ENCODE data around the gene FMN1.

Gene FMN1

DNA sequence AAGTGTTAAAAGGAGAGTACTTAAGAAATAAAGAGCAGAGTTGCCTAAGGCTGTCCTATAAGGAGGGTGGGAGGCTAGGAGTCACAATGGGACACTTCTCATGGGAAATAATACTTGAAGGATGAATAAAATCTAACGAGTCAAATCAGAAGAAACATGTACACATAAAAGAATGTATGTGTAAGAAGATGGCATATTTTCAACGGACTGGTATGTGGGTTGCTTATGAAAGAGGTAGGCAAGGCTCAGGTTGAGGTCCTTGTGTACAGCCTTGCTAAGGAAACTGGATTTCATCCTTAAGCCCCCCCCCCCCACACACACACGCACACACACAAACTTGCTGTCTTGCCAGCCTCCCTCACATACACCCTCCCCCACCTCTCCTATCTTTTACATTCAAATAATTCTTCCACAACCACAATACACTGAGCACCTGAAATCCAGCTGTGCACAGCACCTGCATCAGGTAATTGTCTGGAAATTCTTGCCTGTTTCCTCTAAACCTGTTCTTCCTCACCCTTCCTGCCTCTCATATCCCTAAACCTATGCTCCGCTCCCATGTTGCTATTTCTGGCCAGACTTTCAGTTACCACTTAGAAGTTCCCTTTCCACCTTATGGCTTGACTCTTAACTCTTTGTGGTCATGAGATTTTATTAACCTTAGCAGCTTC lies 79.2 kb downstream of the FMN1 start:
- no peak for DNase-seq

DNA sequence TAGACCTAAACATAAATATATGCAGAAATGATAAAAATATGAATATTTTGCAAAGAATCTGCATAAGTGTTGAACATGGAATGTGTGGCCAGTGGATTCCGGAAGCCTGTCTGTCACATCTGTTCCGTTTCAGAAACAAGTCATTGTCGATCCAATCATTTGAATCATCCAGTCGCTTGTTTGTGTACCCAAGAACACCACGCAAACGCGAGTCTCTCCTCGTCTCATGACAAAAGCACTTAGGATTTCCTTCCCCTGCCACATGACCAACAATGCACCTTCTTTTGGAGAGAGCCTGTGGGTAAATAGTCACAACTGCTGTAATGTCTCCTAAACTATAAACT lies 80.2 kb downstream of the FMN1 start:
- no peak for DNase-seq

DNA sequence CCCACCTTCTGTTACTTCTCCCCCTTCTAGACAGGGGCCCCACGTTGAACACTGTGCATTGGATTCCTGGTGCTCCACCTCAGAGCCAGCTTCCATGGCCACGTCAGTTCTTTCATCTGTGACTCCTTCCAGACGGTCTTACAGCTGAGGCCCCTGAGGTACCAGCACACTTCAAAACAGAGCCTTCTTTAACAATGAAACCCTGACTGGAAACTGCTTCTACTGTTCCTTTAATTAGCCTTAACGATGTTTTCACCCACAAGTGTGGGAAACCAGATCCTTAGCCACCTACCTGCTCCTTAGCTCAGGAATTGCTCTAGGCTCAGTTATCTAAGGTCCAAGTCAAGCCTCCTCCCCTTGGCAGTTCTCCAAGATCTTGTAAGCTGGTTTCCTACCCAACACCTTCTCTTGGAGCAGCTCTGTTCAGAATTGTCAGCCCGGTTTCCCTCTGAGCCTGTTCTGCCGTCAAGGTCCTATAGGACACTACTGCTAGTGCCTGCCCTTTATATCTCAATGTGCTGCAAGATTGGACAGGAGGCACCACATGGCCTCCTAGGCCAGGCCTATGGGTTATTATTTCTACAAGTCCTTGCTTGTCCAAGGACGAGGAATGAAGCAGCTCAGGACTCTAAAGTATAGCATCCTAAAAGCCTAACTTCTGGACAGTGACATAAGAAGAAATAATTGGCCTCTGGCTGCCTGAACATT lies 80.7 kb downstream of the FMN1 start:
- no peak for DNase-seq

DNA sequence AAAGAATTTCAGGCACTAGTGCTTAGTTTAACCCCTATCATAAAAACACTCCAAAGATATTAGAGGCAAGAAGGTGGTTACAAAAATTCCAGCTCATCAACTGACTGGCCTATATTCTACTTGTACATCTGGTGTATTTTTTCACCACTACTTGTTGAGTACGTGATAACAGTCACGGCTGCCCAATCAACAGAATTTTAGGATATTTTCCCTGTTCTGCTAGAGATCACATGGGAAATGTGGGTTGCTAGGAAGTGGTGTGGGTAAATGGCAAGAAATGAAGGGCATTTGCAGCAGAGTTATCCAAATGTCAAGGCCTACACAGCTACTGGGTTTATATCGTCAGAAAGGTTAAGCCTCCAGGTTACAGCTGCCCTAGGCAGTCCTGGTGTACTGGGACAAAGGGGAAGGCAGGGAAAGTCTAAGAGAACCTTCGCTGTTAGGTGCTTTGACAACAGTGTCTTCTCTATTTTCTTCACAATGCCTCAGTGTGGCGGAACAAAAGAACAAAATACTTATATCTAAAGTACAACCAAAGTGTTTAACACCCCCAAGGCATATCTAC lies 81.9 kb downstream of the FMN1 start:
- DNase-seq = no peak

DNA sequence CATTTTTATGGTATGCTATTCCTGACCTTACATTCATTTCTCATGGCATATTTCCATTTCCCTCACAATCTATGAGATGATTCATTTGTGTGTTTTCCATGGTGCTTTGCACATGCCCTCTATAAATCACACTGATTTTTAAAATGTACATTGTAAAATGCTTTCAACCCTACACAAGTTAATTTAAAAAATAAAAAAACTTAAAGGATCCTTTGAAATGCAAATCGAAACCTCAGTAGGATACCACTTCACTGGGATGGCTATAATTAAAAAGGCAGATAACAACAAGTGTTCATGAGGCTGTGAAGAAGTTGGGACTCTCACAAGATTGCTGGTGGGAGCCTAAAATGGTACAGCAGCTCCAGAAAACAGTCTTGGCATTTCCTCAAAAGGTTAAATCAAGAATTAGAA lies 83.5 kb downstream of the FMN1 start:
- DNase-seq = no peak

DNA sequence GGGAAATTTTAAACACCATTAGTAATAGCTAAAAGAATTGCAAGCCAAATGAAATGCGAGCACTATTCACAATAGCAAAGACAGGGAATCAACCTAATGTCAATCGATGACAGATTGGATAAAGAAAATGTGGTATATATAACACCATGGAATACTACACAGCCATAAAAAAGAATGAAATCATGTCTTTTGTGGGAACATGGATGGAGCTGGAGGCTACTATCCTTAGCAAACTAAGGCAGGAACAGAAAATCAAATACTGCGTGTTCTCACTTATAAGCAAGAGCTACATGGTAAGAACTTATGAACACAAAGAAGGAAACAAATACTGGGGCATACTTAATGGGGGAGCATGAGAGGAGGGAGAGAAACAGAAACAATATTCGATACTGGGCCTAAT lies 85.2 kb downstream of the FMN1 start:
- DNase-seq = no peak

DNA sequence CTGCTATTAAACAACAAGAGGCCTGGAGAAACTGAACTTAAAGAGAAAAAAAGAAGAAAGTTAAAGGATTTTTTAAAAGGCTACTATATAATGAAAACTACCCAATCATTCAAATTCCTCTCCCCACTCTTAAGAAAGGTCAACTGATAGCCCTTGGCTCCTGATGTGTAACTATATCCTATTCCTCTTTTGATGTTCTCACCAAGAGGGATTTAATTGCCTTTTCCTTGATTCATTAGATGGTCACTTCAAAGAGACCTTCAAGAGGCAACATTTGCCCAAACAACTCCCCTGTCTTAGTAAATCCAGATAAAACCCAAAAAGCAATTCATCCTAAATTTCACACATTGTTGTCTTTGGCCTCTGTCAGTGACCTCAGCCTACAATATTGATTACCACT lies 86.0 kb downstream of the FMN1 start:
- no peak for DNase-seq

DNA sequence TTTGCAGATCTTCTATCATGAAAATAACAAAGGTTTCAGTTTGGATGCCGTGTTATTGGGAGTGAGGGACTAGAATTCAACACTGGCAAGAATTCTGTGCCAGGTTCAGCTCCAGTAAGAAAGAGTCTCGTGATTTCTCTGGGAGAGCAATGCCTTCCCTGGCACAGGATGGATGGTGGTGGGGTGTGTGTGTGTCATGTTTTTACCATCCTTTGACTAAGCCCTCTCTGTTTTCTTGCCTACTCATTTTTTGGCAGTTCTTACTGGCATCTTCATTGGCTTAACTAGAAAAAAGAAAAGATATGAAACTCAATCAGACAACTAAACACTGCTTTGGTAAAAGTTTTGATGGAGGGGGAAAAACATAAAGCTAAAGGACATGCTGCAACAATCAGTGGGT lies 86.6 kb downstream of the FMN1 start:
- DNase-seq = no peak

DNA sequence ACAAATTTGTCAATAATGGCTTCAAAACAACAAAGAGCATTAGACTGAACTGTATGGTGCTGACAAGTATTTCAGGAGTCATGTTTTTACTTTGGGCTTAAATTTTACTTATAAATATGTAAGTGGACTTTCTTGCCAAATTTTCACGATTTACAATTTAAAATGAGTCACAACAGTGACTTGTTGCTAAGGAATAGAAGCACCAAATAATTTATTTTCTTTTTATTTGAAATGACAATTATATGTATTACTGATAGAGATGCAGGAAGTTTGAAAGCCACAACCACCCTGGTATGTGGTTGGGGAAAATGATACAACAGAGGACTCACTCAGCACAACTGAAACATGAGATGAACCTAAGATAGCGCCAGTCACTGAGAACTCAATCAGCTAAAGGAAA lies 90.3 kb downstream of the FMN1 start:
- DNase-seq = peak; percentile 4 to 34

DNA sequence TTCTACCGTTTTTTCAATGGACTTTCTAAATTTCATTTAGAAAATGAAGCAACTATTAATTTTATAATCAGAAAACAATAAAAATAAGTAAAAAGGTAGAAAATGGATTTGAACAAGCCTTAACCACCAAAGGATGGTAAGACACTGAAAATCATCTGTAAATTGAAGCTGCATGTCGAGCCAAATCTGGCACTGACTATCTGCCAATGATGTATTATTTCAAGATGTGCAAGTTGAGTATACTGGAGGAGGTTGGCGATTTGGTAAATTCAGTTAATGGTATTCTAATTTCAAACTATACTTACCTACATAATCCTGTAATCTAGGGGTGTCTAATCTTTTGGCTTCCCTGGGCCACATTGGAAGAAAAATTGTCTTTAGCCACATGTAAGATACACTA lies 93.5 kb downstream of the FMN1 start:
- no peak for DNase-seq

DNA sequence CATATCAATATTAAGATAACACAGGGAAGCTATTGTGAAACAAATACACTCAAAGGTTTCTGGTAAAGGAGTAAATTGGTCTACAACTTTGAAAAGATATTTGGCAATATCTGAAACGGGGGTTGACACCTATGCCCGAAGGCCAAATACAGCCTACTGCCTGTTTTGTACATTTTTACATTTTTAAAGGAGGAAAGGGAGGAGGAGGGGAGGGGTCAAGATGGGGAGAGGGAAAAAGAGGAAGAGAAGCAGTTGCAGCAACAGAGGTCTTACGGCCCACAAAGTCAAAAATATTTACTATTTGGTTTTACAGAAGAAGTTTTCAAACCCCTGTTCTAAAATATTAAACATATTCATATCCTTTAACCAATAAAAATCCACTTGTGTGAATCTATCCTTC lies 94.2 kb downstream of the FMN1 start:
- peak; percentile 83 for DNase-seq

DNA sequence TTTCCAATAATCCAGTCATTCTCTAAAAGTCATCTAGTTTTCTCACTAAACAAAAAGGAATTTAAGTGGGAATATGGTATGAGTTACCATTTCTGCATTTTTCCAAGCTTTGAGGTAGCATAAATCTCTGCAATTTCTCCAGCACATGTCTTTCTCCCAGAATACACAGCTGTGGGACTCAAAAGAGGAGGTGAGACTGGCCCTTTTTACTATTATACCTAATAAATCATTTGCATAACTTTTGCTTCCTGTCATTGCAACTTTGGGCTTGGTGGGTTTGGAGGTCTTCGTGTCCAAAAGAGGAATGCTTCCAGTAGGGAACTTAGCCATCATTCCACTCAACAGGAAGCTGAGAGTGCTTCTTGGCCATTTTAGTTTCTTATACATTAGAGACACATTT lies 94.8 kb downstream of the FMN1 start:
- no peak for DNase-seq

DNA sequence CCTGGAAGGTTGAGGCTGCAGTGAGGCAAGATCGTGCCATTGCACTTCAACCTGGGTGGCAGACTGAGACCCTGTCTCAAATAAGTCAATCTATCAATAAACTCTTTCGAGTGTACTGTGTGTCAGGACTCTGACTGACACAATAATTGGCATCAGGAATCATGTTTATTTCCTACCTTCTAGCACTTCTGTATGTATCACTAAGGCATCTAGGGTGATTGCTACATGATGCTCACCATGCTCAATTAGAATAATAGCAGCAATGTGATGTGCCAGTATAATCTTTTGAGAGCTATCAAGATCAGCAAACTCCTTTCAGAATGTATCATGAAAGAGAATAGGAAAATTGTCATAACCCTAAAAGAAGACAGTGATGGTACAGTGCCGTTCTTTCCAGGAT lies 95.3 kb downstream of the FMN1 start:
- DNase-seq = no peak

DNA sequence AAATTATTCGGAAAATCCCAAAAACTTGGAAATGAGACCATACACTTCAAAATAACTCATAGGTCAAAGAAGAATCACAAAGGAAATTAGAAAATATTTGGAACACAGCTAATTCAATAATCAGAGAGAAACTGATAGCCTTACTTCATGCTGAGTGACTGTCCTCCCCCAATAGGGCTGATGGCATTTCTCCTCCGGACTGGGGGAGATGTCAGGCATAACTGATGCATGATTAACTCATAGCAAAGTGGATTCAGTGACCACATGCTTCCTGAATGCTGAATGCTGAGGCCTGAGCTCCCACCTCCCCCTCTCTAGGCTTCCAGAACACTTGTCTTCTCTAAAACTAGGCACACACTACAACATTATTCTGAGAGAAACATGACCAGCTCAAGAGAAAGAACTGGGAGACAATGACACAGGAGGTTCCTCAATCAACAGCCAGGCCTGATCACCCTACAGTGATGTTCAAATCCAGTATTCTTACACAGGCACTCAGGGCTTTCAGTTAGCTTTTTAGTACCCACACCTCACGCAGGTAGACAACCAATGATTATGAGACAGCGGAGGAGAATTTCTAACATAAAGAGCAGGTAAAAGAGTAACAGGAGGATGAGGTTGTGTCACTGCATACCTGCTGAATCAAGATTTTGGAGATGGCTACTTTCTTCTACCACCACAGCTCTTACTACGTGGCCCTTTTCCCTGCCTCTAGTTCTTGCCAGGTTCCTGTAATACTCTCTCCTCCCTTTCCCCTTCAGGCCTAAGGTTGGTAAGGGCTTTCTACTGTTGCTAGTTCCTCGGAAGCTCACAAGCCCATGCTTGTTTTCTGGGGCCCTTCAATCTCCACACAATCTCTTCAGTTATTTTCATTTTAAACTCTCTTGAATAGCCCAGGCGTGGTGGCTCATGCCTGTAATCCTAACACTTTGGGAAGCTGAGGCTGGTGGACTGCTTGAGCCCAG lies 96.1 kb downstream of the FMN1 start:
- DNase-seq = peak; percentile 10 to 40

DNA sequence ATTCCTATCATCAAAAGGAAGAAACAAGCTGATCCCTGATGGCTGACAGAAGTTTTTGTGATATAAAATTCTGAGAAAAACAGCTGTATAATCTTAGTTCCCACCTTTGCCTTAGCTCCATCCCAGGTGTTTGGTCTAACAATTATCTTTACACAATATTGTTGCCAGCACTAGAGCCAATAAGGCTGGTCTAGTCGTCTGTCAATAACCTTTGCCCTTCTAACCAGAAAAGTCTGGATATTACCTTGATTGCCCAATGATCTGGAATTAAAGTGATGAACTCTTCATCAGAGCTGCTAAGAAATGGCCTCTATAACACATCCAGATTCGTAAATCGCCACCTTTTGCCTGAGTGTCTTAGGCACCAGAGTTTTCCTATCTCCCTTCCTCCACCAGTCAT lies 98.4 kb downstream of the FMN1 start:
- DNase-seq = no peak

DNA sequence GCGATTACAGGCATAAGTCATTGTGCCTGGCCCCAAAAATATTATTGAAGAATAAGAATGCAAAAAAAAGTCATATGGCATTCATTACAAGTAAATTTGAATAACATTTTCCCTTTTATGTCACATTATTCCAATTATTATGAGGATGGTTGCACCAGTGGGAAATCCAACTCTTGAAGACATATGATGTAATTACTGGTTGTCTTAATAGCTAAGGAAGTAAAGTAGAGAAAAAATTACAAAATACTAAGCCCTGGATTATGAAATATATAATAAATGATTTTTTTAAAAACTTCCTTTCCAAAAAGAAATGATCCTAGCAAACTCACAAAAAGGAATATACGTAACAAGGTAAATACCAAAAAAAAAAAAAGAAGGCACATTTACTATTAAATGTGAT lies 98.9 kb downstream of the FMN1 start:
- peak; percentile 27 to 46 for DNase-seq

DNA sequence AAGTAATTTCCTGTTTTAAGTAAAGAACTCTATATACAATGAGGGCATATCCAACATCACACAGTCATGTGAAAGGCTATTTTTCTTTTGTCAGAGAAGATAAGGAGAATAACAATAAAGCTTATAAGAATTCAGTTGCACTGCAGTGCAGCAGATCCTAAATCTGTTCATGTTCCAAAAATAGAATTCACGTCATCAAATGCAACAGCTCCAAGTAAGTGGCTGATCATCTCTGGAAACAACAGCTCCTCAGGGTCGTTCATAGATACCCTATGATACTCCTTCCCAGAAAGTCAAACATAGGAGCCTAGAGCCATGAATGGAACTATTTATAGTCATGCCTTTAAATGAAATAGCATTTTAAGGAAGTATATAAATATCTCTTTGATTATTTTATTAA lies 100.2 kb downstream of the FMN1 start:
- DNase-seq = no peak

DNA sequence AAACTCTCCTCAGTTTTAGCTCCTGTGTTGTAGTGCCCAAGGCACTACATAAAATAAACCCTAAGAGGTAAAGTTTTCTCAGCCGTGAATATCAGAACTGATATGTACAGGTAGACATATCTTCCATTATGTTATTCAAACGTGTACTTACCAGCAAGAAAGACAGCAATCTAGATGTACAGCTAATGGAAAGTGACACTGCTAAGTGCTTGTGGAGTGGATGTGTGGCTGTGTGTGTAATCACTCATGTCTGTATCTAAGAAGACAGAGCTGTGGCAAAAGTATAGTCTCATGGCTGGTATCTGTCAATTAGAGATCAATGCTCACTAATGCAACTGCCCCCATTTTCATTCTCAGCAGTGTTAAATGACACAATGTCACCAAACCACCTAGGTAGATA lies 101.3 kb downstream of the FMN1 start:
- no peak for DNase-seq

DNA sequence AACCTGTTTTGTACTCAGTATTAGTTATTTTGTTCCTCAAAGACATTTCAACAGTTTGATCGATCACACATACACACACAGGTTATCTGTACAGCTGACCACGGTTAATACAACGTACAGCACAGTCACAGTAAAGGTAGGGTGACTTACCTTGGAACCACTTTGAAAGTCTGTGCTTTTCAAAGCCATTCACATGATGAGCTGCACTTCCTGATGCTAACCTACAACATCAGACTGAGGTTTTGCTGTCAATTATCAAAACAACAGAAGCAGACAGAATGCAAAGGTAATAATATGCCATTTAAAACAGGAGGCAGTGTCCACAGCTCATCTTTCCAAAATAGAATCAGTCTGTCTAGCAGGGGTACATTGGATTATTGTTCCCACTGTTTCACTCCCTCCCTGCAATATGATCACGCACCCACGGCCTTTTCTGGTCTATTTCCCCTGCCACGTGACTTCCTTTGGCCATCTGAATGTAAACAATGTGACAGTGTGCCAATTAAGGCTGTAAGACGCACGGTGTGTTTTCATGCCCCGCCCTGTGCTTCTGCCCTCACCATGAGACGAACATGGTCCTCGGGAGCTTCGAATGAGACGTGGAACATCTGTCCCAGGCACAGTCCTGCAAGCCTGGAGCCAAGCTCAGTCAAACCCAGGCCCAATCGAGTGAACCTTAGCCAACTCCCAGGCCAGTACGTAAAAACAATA lies 102.4 kb downstream of the FMN1 start:
- DNase-seq = no peak

DNA sequence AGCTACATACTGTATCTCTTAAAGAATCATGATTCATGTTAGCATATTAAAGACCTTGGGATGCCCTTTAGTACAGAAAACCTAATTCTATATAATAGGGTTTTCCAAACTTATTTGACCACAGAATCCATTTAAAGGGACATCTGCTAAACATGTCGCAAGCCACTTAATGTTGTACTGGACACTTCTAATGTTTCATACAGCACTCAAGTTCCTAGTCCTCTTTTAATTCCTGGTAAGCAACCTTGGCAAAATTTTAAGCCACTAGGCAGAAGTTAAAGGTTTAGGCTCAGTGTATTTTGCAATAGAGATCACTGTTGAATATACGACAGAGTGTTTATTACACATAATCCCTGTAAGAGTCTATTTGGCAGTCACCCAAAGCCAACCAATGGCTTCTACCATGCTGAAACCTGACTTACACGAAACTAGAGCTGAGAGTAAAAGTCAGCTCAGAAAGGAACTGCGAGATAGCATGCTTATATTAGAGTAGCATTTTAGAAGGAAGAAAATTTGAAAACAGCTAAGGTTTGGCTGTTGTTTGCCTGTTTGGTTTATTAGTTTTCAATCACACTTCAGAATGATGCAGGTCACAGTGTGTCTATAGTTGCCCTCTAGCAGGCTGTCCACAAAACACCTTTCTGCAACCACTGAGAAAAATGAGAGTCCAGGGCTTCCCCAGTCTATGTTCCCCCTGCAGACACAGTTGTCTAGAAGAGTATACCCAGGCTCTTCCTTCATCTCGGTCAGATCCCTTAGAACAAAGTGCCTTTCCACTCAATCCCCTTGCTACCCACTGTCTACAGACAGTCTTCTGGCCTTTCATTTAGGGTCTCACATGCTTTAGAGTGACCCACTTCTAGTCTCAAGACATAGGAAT lies 104.4 kb downstream of the FMN1 start:
- peak; percentile 86 to 89 for DNase-seq

DNA sequence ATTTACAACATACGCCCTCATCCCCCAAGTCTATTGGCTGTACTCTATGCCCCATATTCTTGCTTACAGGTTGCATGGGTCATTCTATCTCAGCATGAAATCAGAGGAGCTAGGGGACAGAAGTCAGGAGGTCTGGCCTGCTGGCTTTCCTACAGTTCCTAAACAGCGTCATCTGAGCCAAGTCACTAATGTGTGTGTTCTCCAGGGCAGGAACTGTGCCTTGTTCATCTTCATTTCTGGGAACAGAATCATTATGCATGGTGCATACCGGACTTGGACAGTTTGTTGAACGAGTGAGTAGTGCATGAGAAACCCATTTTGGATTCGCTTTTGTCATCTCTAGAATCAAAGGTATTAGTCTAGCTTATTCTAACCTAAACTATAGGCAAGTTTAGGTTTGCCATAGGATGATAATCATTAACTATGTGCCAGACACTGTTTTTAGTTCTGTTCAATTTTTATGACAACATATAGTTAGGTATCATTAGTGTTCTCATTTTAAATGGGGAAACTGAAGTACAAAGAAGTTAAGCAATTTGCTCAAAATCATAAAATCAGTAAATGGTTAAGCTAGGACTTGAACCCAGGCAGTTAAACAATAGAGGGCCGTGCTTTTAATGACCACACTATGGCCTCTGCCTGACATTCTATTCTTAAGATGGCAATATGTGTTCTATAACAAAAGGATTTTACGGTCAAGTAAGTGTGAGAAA lies 105.2 kb downstream of the FMN1 start:
- no peak for DNase-seq
